ENCODE results near the gene PRR20B.
"Not testable (repeated sequence)": the region's sequence is repeated elsewhere in the genome, so short reads cannot be mapped to it uniquely, and the experiment has no call there.

PRR20B gene

GRCh38 chr13:57136093-57136492, 11.2 kb upstream of the PRR20B start:
- H3K9me3 ChIP-seq (ENCODE audit: insufficient read depth, low read length) = no peaks in the 10 kb centered on the region
- H3K4me2 ChIP-seq (ENCODE audit: low read depth, low read length, poor library complexity, severe bottlenecking) = no peak overlapping the region
- no peaks in the 10 kb centered on the region for H4K20me1 ChIP-seq (ENCODE audit: low read depth, low read length)
- H3F3A ChIP-seq (ENCODE audit: insufficient read depth) = no peaks in the 10 kb centered on the region
- no peaks in the 10 kb centered on the region for H3K27me3 ChIP-seq (ENCODE audit: low read length)
- H3K4me3 ChIP-seq (ENCODE audit: insufficient read depth, low read length, poor library complexity, severe bottlenecking) = no peak overlapping the region
- H3K27ac ChIP-seq (ENCODE audit: low read depth, low read length) = no peak overlapping the region
- no peak overlapping the region for H3K9ac ChIP-seq (ENCODE audit: low read length)
- peak overlapping the region; percentile 14 for H2AFZ ChIP-seq (ENCODE audit: low read depth, low read length, severe bottlenecking)
- H3K79me2 ChIP-seq (ENCODE audit: insufficient read depth, low read length) = no peaks in the 10 kb centered on the region
- TF ChIP-seq, protein P1, sequence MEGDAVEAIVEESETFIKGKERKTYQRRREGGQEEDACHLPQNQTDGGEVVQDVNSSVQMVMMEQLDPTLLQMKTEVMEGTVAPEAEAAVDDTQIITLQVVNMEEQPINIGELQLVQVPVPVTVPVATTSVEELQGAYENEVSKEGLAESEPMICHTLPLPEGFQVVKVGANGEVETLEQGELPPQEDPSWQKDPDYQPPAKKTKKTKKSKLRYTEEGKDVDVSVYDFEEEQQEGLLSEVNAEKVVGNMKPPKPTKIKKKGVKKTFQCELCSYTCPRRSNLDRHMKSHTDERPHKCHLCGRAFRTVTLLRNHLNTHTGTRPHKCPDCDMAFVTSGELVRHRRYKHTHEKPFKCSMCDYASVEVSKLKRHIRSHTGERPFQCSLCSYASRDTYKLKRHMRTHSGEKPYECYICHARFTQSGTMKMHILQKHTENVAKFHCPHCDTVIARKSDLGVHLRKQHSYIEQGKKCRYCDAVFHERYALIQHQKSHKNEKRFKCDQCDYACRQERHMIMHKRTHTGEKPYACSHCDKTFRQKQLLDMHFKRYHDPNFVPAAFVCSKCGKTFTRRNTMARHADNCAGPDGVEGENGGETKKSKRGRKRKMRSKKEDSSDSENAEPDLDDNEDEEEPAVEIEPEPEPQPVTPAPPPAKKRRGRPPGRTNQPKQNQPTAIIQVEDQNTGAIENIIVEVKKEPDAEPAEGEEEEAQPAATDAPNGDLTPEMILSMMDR (IDR thresholded peaks at IDR 0.05; ENCODE audit: insufficient read depth, low read length, poor library complexity, severe bottlenecking) = no peak
- no peak for TF ChIP-seq EZH2phosphoT487 (conservative IDR thresholded peaks at IDR 0.05; ENCODE audit: low read length)
- no peaks in the 10 kb centered on the region for H3K36me3 ChIP-seq (ENCODE audit: low read length)
- H3K9me2 ChIP-seq (replicated peaks; ENCODE audit: insufficient read depth, low read length) = no peaks in the 10 kb centered on the region

DNA sequence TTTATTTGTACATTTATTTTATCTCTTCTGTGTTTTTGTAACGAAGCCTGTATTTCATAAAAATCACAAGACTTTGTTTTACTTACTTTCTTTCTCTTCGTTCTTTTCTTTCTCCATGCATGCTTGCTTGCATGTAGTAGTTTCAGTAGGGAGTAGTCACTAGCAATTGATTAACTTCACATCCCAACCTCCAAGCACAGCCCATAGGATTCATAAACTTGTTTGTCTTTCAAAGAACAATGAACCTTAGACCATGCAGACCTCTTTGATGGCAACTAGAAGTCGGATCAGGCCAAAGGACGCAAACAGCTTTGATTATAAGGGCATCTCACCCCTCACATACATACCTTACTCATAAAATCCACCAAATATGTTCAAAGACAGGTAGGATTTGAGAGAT, 9.7 kb upstream of the PRR20B start:
- no peak overlapping the region for H3K4me3 ChIP-seq (ENCODE audit: insufficient read depth, low read length, poor library complexity, severe bottlenecking)
- H3K36me3 ChIP-seq (ENCODE audit: low read length) = no peaks in the 10 kb centered on the region
- H3K9me3 ChIP-seq (ENCODE audit: insufficient read depth, low read length) = no peaks in the 10 kb centered on the region
- no peaks in the 10 kb centered on the region for H3F3A ChIP-seq (ENCODE audit: insufficient read depth)
- H4K20me1 ChIP-seq (ENCODE audit: low read depth, low read length) = no peaks in the 10 kb centered on the region
- TF ChIP-seq, protein P1 (IDR thresholded peaks at IDR 0.05; ENCODE audit: insufficient read depth, low read length, poor library complexity, severe bottlenecking) = no peak
- no peak for TF ChIP-seq EZH2phosphoT487 (conservative IDR thresholded peaks at IDR 0.05; ENCODE audit: low read length)
- no peaks in the 10 kb centered on the region for H3K27me3 ChIP-seq (ENCODE audit: low read length)
- no peak overlapping the region for H3K27ac ChIP-seq (ENCODE audit: low read depth, low read length)
- H3K9ac ChIP-seq (ENCODE audit: low read length) = no peak overlapping the region
- no peaks in the 10 kb centered on the region for H3K79me2 ChIP-seq (ENCODE audit: insufficient read depth, low read length)
- no peak overlapping the region for H3K4me2 ChIP-seq (ENCODE audit: low read depth, low read length, poor library complexity, severe bottlenecking)
- H2AFZ ChIP-seq (ENCODE audit: low read depth, low read length, severe bottlenecking) = no peak overlapping the region
- no peaks in the 10 kb centered on the region for H3K9me2 ChIP-seq (replicated peaks; ENCODE audit: insufficient read depth, low read length)

- Histone ChIP-seq H3K79me2 (ENCODE audit: insufficient read depth, low read length) (no peaks in the 10 kb centered on the region), H3K27ac (ENCODE audit: low read depth, low read length) (no peak overlapping the region), H3K9me3 (ENCODE audit: insufficient read depth, low read length) (no peaks in the 10 kb centered on the region), H3F3A (ENCODE audit: insufficient read depth) (no peaks in the 10 kb centered on the region), H4K20me1 (ENCODE audit: low read depth, low read length) (no peaks in the 10 kb centered on the region), H3K36me3 (ENCODE audit: low read length) (no peaks in the 10 kb centered on the region), H3K4me3 (ENCODE audit: insufficient read depth, low read length, poor library complexity, severe bottlenecking) (no peak overlapping the region), H3K4me2 (ENCODE audit: low read depth, low read length, poor library complexity, severe bottlenecking) (no peak overlapping the region), H3K27me3 (ENCODE audit: low read length) (no peaks in the 10 kb centered on the region), H2AFZ (ENCODE audit: low read depth, low read length, severe bottlenecking) (no peak overlapping the region), H3K9ac (ENCODE audit: low read length) (no peak overlapping the region), H3K9me2 (replicated peaks; ENCODE audit: insufficient read depth, low read length) (no peaks in the 10 kb centered on the region)
- TF ChIP-seq, protein P1 (IDR thresholded peaks at IDR 0.05; ENCODE audit: insufficient read depth, low read length, poor library complexity, severe bottlenecking) = no peak
- no peak for TF ChIP-seq EZH2phosphoT487 (conservative IDR thresholded peaks at IDR 0.05; ENCODE audit: low read length)
Measured at GRCh38 chr13:57138988-57139387, 8.3 kb upstream of the PRR20B start.

DNA sequence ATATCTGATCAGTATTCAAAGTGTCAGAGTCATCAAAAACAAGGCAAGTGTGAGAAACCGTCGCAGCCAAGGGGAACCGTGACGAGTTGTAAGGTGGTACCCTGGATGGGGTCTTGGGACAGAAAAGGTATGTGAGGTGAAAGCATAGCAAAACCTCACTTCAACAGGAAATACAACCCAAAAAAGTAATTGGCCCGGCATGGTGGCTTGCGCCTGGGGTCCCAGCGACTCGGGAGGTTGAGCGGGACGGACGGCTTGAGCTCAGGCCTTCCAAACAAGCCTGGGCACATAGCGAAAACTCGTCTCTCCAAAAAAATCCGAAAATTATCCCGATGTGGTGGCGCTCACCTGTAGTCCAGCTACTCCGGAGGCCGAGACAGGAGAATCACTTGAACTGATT, 7.5 kb upstream of the PRR20B start:
- not testable (repeated sequence) for H3K9me2 ChIP-seq (replicated peaks; ENCODE audit: insufficient read depth, low read length); H4K20me1 ChIP-seq (ENCODE audit: low read depth, low read length); H3K79me2 ChIP-seq (ENCODE audit: insufficient read depth, low read length); H3K27me3 ChIP-seq (ENCODE audit: low read length); H3K9ac ChIP-seq (ENCODE audit: low read length); H3K36me3 ChIP-seq (ENCODE audit: low read length); H2AFZ ChIP-seq (ENCODE audit: low read depth, low read length, severe bottlenecking); H3K4me2 ChIP-seq (ENCODE audit: low read depth, low read length, poor library complexity, severe bottlenecking); H3F3A ChIP-seq (ENCODE audit: insufficient read depth); H3K9me3 ChIP-seq (ENCODE audit: insufficient read depth, low read length); H3K27ac ChIP-seq (ENCODE audit: low read depth, low read length); H3K4me3 ChIP-seq (ENCODE audit: insufficient read depth, low read length, poor library complexity, severe bottlenecking)

DNA sequence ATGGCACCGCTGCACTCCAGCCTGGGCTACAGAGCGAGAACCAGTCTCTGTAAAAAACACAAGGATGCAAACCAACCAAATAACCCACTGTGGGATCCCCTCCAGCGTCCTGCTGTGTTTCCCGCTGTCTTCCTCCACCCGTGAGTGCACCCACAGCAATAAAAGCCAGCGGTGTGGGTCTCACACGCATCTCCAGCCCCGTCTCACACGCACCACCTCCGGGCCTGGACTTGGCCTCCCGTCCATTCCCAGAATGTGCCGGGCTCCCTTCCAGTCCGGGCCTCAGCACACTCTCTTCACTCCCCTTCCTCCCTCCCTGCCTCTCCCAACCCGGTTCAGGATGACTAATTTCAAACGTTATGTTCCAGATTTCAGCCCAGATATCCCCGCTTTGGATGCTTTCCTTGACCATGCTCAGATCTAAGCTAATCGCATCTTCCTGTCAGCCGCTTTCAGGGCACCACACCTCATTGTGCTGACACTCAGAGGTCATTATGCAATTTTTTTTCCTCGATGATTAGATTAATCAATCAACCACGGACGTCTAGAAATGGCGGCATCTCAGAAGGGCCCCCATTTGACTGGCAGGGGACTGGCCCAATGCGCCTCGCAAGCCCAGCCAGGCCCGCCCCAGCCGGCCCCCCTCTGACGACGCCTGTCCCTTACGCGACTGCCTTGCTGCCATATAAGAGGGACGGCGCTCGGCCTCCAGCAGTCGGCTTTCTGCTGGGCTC, 6.9 kb upstream of the PRR20B start, which contains the start of gene PRR20A:
TSS of gene PRR20A (plus strand) at position 684 of the 734 bp plus-strand sequence. CDS start 387 bp downstream, outside the sequence.
- H3K9me2 ChIP-seq (replicated peaks; ENCODE audit: insufficient read depth, low read length); H3K27ac ChIP-seq (ENCODE audit: low read depth, low read length); H2AFZ ChIP-seq (ENCODE audit: low read depth, low read length, severe bottlenecking); H3K79me2 ChIP-seq (ENCODE audit: insufficient read depth, low read length); H4K20me1 ChIP-seq (ENCODE audit: low read depth, low read length); H3K9ac ChIP-seq (ENCODE audit: low read length); H3K4me2 ChIP-seq (ENCODE audit: low read depth, low read length, poor library complexity, severe bottlenecking); H3K4me3 ChIP-seq (ENCODE audit: insufficient read depth, low read length, poor library complexity, severe bottlenecking); H3K36me3 ChIP-seq (ENCODE audit: low read length); H3K27me3 ChIP-seq (ENCODE audit: low read length); H3K9me3 ChIP-seq (ENCODE audit: insufficient read depth, low read length); H3F3A ChIP-seq (ENCODE audit: insufficient read depth): not testable (repeated sequence)

- H3K9me3 ChIP-seq (ENCODE audit: insufficient read depth, low read length); H3K4me3 ChIP-seq (ENCODE audit: insufficient read depth, low read length, poor library complexity, severe bottlenecking); H3K4me2 ChIP-seq (ENCODE audit: low read depth, low read length, poor library complexity, severe bottlenecking); H4K20me1 ChIP-seq (ENCODE audit: low read depth, low read length); H3K79me2 ChIP-seq (ENCODE audit: insufficient read depth, low read length); H3K27me3 ChIP-seq (ENCODE audit: low read length); H3K9me2 ChIP-seq (replicated peaks; ENCODE audit: insufficient read depth, low read length); H3K36me3 ChIP-seq (ENCODE audit: low read length); H3F3A ChIP-seq (ENCODE audit: insufficient read depth); H3K9ac ChIP-seq (ENCODE audit: low read length); H3K27ac ChIP-seq (ENCODE audit: low read depth, low read length); H2AFZ ChIP-seq (ENCODE audit: low read depth, low read length, severe bottlenecking): not testable (repeated sequence)
Measured at GRCh38 chr13:57148106-57148505, 818 bp downstream of the PRR20B start.

All from SU-DHL-6 (cell line).